Activated naive CD4-positive, alpha-beta T cell treated with anti-CD3 and anti-CD28 coated beads, Interleukin-2, amount 50 U/mL, for 24 hours (primary cell): Measurements from ENCODE around the gene PAMR1.

ENCODE experiments used
- H3K27ac Mint-ChIP-seq: one replicate; pipeline ENCODE4 v1.8.0; 2021; ENCODE audit warnings: mild to moderate bottlenecking, mixed read lengths
- H3K27me3 Mint-ChIP-seq: one replicate; pipeline ENCODE4 v1.8.0; 2021; ENCODE audit warnings: mixed read lengths
- H3K36me3 Mint-ChIP-seq: one replicate; pipeline ENCODE4 v1.8.0; 2021; ENCODE audit warnings: mixed read lengths
- H3K4me1 Mint-ChIP-seq: one replicate; pipeline ENCODE4 v1.8.0; 2021; ENCODE audit warnings: mixed read lengths
- H3K4me3 Mint-ChIP-seq: one replicate; pipeline ENCODE4 v1.8.0; 2021; ENCODE audit warnings: mild to moderate bottlenecking, mixed read lengths
- H3K9me3 Mint-ChIP-seq: one replicate; pipeline ENCODE4 v1.8.0; 2021; ENCODE audit warnings: mixed read lengths

The PAMR1 gene

DNA sequence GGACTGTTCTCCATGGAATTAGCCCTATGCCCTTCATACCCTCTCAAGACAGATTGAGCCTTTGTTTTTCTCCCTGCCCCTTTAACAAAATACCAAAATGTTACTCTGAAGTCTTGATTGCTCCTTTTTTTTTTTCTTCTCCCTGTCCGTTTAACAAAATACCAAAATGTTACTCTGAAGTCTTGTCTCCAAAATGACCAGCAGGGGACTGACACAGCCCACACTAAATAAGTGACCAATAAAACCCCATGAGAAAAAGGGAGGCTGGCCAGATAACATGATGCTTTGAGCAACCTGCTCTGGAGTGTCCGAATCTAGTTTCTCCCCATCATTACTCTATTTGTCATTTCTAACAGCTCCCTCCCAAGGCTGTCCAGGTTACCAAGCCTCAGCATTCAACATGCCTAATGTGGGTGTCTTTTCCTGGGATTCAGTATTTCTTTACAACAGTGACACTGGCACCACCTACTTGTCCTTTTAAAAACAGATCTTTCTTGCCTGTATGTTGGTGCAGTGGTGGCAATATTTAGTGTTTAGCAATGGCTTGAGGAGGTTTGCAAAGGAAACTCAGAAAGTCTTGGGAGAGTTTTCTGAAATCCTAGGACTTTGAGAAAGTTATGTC, 63.4 kb downstream of the PAMR1 start:
- H3K9me3 Mint-ChIP-seq: no peaks in the 10 kb centered on the region
- H3K4me1 Mint-ChIP-seq: no peaks in the 10 kb centered on the region
- peaks cover 15% of the 10 kb centered on the region for H3K27me3 Mint-ChIP-seq
- no peak overlapping the region for H3K4me3 Mint-ChIP-seq
- H3K36me3 Mint-ChIP-seq: no peaks in the 10 kb centered on the region
- no peak overlapping the region for H3K27ac Mint-ChIP-seq

DNA sequence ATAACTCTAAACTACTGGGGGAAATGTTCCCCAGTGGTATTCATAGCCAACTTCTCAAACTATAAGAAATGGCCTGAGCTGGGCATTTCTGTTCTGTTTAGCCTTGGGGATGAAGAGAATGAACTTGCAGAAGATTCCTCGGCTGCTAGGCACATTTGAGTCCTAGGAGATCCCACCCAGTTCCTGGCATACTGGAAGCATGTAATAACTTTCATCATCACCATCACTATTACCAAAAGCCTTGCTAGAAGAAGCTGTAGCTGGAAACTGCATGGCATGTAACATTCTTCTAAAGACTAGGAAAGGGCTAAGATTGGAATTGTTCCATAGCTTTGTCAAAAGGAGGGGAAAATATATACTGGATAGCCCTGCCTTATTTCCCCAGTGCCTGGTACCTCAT, 65.9 kb downstream of the PAMR1 start:
- H3K27me3 Mint-ChIP-seq: peaks cover 13% of the 10 kb centered on the region
- no peaks in the 10 kb centered on the region for H3K36me3 Mint-ChIP-seq
- H3K4me3 Mint-ChIP-seq: no peak overlapping the region

GRCh38 chr11:35458846-35459245, 66.6 kb downstream of the PAMR1 start:
- no peaks in the 10 kb centered on the region for H3K4me1 Mint-ChIP-seq
- H3K36me3 Mint-ChIP-seq: no peaks in the 10 kb centered on the region
- no peak overlapping the region for H3K4me3 Mint-ChIP-seq
- H3K27ac Mint-ChIP-seq: no peak overlapping the region
- H3K27me3 Mint-ChIP-seq: peaks cover 13% of the 10 kb centered on the region
- H3K9me3 Mint-ChIP-seq: no peaks in the 10 kb centered on the region

More for the DNA sequence above, 65.9 kb downstream of the PAMR1 start:
- Mint-ChIP-seq H3K9me3 (no peaks in the 10 kb centered on the region), H3K27ac (no peak overlapping the region), H3K4me1 (no peaks in the 10 kb centered on the region)

- Mint-ChIP-seq H3K36me3 (peaks cover 3% of the 10 kb centered on the region), H3K4me3 (no peak overlapping the region), H3K4me1 (no peaks in the 10 kb centered on the region), H3K9me3 (no peaks in the 10 kb centered on the region), H3K27ac (no peak overlapping the region), H3K27me3 (peaks cover 18% of the 10 kb centered on the region)
Measured at GRCh38 chr11:35454362-35454761, 71.1 kb downstream of the PAMR1 start.

GRCh38 chr11:35436581-35437250, 88.7 kb downstream of the PAMR1 start:
- Mint-ChIP-seq H3K27me3 (peaks cover 21% of the 10 kb centered on the region), H3K9me3 (no peaks in the 10 kb centered on the region), H3K36me3 (no peaks in the 10 kb centered on the region), H3K4me3 (no peak overlapping the region), H3K4me1 (no peaks in the 10 kb centered on the region), H3K27ac (no peak overlapping the region)

GRCh38 chr11:35433588-35433987, 91.8 kb downstream of the PAMR1 start:
- H3K9me3 Mint-ChIP-seq: no peaks in the 10 kb centered on the region
- no peak overlapping the region for H3K4me3 Mint-ChIP-seq
- no peaks in the 10 kb centered on the region for H3K4me1 Mint-ChIP-seq
- peaks cover 15% of the 10 kb centered on the region for H3K27me3 Mint-ChIP-seq
- no peak overlapping the region for H3K27ac Mint-ChIP-seq
- no peaks in the 10 kb centered on the region for H3K36me3 Mint-ChIP-seq

DNA sequence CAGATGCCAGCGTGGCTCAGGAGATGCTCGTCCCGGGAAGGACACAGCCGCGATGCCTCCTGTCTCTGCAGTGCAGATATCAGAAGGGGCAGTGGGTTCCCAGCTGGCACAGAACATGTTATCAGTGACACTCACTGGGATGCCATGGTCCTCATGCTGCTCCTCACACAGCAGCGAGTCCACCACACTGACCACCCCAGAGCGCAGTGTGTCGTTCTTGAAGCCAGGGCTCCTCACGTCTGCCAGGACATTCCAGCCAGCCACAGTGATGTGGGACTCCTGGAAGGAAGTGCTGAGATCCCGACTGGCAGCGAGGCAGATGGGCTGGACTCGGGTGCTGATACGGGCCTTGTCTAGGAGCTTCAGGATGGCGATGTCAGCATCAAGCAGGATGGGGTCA, 93.0 kb downstream of the PAMR1 start:
- H3K4me1 Mint-ChIP-seq: no peaks in the 10 kb centered on the region
- peaks cover 15% of the 10 kb centered on the region for H3K27me3 Mint-ChIP-seq
- no peak overlapping the region for H3K4me3 Mint-ChIP-seq
- no peaks in the 10 kb centered on the region for H3K36me3 Mint-ChIP-seq
- H3K9me3 Mint-ChIP-seq: no peaks in the 10 kb centered on the region
- no peak overlapping the region for H3K27ac Mint-ChIP-seq

DNA sequence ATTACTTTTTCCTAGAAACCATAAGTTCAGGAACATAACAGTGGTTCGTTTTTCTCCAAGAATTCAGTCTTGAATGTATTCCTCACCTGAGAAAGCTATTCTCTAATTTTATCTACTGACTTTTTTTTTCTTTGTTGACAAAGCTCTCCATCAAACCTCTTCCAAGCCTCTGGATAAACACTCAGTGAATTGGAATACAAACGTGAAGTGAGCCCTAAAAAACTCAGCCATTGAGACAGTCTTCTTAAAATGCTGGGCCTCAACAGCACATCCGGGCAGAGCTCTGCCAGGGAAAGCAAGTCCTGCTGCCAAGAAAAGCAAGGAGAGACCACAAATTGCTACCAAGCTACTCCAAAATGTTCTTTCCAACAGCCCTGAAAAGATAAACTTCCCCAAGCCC, 98.3 kb downstream of the PAMR1 start:
- Mint-ChIP-seq H3K4me3 (no peak overlapping the region), H3K4me1 (no peaks in the 10 kb centered on the region), H3K27ac (no peak overlapping the region), H3K9me3 (no peaks in the 10 kb centered on the region), H3K27me3 (peaks cover 35% of the 10 kb centered on the region), H3K36me3 (no peaks in the 10 kb centered on the region)

DNA sequence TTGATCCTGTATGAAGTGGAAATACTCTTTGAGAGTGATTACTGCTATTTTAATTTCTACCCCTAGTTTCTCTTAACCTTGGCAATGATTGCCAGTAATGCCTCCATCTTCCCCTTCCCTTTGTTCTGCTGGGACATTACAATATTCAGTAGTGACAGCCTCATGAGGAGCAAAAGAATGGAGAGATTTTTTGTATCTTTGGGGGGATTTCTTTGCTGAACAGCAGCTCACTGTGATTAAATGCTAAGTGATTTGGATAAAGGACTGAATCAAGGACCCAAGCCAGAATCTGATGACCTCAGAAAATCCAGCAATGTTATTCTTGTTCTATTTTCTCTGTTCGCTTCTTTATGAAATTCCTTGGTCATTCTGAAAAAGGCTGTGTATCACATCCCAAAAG, 99.1 kb downstream of the PAMR1 start:
- Mint-ChIP-seq H3K27me3 (peaks cover 41% of the 10 kb centered on the region), H3K4me1 (no peaks in the 10 kb centered on the region)

GRCh38 chr11:35425603-35426212, 99.7 kb downstream of the PAMR1 start:
- Mint-ChIP-seq H3K27ac (no peak overlapping the region), H3K9me3 (no peaks in the 10 kb centered on the region), H3K36me3 (no peaks in the 10 kb centered on the region), H3K4me3 (no peak overlapping the region), H3K4me1 (peaks cover 6% of the 10 kb centered on the region), H3K27me3 (peaks cover 48% of the 10 kb centered on the region)

More for the DNA sequence above, 99.1 kb downstream of the PAMR1 start:
- Mint-ChIP-seq H3K36me3 (no peaks in the 10 kb centered on the region), H3K9me3 (no peaks in the 10 kb centered on the region), H3K4me3 (no peak overlapping the region), H3K27ac (no peak overlapping the region)

GRCh38 chr11:35424157-35424940, 101.1 kb downstream of the PAMR1 start:
- H3K4me1 Mint-ChIP-seq: peaks cover 11% of the 10 kb centered on the region
- no peak overlapping the region for H3K4me3 Mint-ChIP-seq
- no peaks in the 10 kb centered on the region for H3K36me3 Mint-ChIP-seq
- H3K27ac Mint-ChIP-seq: no peak overlapping the region
- peaks cover 50% of the 10 kb centered on the region for H3K27me3 Mint-ChIP-seq
- no peaks in the 10 kb centered on the region for H3K9me3 Mint-ChIP-seq

DNA sequence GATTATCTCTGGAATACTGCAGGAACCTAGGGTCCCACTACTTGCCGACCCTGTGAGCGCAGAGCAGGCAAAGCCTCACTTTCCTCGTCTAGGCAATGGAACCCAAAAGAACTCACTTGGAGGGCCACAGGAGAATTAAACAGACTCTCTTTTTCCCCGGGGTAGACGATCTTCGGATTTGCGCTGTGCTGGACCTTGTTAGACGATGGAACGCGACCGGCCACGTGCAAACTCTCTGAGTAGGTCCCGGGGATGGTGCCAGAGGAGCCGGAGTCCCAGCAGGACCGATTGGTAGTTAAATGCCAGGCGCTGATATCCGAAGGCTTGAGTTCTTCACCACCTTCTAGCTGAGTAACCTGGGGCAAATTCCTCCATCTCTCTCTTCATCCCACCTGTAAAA, 105.0 kb downstream of the PAMR1 start:
- peak overlapping the region; percentile 71 for H3K4me3 Mint-ChIP-seq
- no peaks in the 10 kb centered on the region for H3K36me3 Mint-ChIP-seq
- H3K4me1 Mint-ChIP-seq: peaks cover 16% of the 10 kb centered on the region
- no peaks in the 10 kb centered on the region for H3K9me3 Mint-ChIP-seq
- peaks cover 59% of the 10 kb centered on the region for H3K27me3 Mint-ChIP-seq
- H3K27ac Mint-ChIP-seq: no peak overlapping the region

DNA sequence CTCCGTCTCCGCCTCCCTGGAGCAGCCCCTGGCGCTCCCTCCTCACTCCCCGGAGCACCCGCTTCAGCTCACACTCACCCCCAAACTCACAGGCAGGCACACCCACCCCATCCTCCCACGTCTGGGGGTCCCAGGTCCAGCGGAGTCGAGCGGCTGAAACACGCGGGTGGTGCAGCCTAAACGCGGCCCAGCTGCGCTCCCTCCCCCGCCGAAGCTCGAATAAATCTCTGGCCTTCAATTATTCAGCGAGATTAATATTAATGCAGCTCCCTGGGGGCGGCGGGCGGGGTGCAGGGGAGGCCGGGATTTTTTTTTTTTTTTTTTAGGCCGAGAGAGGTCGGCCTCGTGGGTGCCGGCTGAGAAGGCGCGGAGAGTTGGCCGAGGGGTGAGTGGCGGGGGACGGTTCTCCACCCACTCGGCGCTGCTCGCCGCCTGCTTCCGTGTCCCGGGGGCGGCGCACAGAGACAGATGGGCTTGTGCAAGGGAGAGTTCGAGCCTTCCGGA, 105.5 kb downstream of the PAMR1 start:
- H3K4me1 Mint-ChIP-seq: peaks cover 16% of the 10 kb centered on the region
- H3K36me3 Mint-ChIP-seq: no peaks in the 10 kb centered on the region
- H3K27me3 Mint-ChIP-seq: peaks cover 58% of the 10 kb centered on the region
- H3K27ac Mint-ChIP-seq: no peak overlapping the region
- H3K9me3 Mint-ChIP-seq: no peaks in the 10 kb centered on the region
- H3K4me3 Mint-ChIP-seq: peak overlapping the region; percentile 71

DNA sequence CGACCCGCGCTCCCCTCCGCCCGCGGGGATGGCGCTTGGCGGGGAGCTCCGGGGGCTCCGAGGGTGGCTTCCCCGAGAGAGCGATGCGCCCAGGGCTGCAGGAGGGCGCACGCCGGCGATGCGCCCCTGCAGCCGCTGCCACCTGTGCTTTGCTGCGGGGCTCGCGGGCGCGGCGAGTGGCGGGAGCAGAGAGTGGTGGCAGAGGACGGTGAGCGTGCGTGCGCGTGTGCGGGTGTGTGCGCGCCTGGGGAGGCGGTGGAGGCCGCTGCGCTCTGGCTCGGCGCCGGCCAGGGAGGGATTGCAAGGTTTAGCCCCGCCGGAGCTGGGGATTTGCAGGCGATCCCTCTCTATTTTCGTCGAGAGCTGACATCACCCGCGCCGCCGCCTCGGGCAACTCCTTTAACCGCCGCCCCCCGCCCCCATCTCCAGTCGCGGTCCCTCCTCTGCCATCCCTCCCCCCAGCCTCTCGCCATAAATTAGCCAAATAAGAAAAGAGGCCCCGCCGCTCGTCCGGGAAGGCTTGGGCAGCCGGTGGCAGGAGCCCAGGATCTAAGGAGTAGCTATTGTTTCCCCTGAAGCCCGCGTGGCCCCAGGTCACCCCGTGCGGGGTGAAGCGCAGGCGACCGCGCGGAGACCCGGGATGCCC, 106.1 kb downstream of the PAMR1 start, which contains the start of gene SLC1A2:
TSS of gene SLC1A2 (minus strand) at position 375 of the 646 bp plus-strand sequence. CDS start 592 bp downstream, outside the sequence.
- H3K27ac Mint-ChIP-seq: peak within 1 kb of the TSS; percentile 62
- peak within 1 kb of the TSS; percentile 81 for H3K4me3 Mint-ChIP-seq
- peaks cover 16% of the 10 kb centered on the region for H3K4me1 Mint-ChIP-seq
- no peaks in the 10 kb centered on the region for H3K9me3 Mint-ChIP-seq
- peaks cover 59% of the 10 kb centered on the region for H3K27me3 Mint-ChIP-seq
- no peaks in the 10 kb centered on the region for H3K36me3 Mint-ChIP-seq
